GM20000 (cell line): ENCODE data around the gene ASXL1.
"Not testable (repeated sequence)": the region's sequence is repeated elsewhere in the genome, so short reads cannot be mapped to it uniquely, and the experiment has no call there.

ENCODE experiments used
- DNase-seq: peaks from one replicate; pipeline ENCODE4 v3.0.0; 2012; ENCODE audit warnings: low spot score
- CTCF ChIP-seq: IDR thresholded peaks from 2 replicates; pipeline ENCODE4 v1.5.1; 2012; ENCODE audit warnings: mild to moderate bottlenecking, control low read depth; ENCODE audit errors: extremely low read depth, missing control alignments

Gene ASXL1

DNA sequence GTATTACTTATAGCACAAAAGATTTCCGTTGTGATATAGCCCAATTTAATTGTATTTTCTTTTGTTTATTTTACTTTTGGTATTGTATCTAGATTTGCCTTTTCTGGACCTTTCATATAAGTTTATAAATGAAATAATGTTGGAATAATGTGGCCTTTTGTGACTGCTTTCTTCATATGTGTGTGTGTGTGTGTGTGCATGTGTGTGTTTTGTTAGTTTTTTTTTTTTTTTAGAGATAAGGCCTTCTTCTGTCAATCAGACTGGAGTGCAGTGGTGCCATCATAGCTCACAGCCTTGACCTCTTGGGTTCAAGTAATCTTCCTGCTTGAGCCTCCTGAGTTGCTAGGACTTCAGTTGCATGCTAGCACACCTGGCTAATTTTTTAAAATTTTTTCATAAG lies 37.8 kb upstream of the ASXL1 start:
- DNase-seq: no peak
- no peak for TF ChIP-seq CTCF

DNA sequence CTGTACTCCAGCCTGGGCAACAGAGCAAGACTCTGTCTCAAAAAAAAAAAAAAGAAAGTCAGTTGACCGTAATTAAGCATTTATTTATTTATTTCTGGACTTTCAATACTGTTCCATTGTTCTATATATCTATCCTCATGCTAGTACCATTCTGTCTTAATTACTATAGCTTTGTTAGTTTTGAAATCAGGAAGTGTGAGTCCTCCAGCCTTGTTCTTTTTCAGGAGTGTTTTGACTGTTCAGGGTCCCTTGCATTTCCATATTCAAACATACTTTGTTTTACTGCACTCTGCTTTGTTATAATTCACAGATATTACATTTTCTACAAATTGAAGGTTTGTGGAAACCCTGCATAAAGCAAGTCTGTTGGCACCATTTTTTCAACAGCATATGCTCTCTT lies 36.7 kb upstream of the ASXL1 start:
- DNase-seq: no peak
- no peak for TF ChIP-seq CTCF

- not testable (repeated sequence) for DNase-seq
Measured at GRCh38 chr20:32322260-32322659, 35.9 kb upstream of the ASXL1 start.

GRCh38 chr20:32323761-32324160 lies 34.4 kb upstream of the ASXL1 start:
- DNase-seq: not testable (repeated sequence)

DNA sequence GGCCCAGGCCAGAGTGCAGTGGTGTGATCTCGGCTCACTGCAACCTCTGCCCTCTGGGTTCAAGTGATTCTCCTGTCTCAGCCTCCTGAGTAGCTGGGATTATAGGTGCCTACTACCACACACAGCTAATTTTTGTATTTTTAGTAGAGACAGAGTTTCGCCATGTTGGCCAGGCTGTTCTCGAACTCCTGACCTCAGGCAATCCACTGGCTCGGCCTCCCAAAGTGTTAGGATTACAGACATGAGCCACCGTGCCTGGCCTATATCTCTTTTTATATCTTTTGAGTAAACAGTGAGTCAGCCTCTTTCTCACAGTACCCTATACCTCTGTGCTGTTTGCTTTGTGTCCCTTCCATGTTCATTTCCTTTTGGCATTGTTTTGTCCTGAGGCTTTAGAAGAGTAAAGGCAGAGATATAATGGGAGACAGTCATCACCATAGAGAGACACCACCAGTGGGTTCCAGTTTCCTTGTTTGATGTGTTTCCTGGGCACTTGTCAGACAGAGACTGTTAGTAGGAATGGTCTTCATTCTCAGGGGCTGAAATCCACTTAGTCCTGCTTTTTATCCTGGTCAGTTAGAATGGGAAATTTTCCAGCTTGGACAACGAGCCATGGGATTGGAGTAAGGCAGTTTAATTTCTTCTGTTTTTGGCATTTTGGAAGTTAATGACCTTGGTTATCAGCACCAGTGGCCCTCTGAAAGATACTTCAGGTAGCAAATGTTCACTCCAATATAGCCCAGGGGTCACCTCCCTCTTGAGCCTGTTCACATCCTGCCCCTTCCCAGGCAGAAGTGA lies 32.2 kb upstream of the ASXL1 start:
- TF ChIP-seq CTCF: no peak
- no peak for DNase-seq

- TF ChIP-seq CTCF: no peak
- DNase-seq: no peak
Measured at GRCh38 chr20:32326504-32326845, 31.7 kb upstream of the ASXL1 start.

DNA sequence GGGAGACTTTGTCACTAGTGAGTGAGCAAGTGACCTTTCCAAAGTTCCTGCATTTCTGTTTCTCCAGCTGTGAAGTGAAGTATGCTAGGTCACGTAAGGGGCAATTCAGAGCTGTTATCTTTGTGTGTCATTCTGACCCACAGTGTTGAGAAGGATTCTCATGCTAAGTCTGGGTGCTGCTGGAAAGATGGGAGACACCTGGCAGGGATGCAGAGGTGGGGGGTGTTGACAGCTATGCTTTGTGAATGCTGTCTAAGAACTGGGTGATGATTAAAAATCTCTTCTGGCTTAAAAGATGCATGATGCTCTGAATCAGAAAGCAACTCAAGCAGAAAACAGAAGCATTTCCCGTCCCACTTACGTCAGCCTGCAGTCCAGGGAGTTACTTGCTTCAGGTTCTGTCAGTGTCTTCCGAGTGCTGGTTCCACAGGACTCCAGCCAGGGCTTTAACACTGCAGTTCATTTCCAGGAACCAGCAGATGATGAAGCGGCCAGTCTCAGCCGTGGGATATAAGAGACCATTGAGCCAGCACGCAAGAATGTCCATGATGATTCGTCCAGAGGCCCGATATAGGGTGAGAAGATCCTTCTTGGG lies 30.9 kb upstream of the ASXL1 start:
- DNase-seq: no peak
- TF ChIP-seq CTCF: no peak

DNA sequence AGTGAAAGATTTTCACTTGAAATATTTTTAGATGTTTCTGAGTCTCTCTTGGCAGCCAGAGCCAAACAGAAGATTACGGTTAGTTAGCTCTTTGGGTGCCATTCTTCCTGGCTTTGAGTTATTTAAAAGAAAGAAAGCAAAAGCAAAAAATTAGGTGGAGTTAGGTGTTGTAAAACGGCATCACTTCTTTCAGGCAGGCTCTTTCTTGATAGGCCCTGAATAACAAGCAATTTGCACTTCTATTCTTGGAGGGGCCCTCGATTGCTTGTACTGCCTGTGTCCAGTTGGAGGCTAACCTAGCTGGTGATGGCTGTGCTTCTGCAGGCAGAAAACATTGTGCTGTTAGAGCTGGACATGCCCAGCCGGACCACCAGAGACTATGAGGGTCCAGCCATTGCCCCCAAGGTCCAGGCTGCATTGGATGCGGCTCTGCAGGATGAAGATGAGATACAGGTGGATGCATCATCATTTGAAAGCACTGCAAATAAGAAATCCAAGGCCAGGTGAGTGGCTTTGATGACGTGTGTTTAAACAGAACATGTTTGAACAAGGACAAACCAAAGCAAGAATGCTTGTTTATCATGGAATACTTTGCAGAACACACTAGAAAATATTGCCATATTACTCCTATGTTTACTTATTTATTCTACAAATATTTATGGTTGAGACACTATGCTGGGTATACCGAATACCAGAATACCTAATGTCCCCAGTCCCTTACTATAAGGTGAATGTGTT lies 28.1 kb upstream of the ASXL1 start:
- TF ChIP-seq CTCF: no peak
- no peak for DNase-seq
